HepG2 (cell line): Measurements from ENCODE around the gene E2F3. TPM values are rescaled to one million over a fixed set of nuclear protein-coding genes. Genes with fewer than 3 reads are reported as not detected.
A peak's percentile ranks its signal among the peaks of the same experiment; 100 is the strongest.

Experiments used
- ARHGAP35 ChIP-seq: sonication (generic); formaldehyde crosslinking; IDR thresholded peaks from 2 replicates; pipeline ENCODE4 v1.9.0; 2022; ENCODE audit warnings: mild to moderate bottlenecking, inconsistent platforms, moderate library complexity, missing genetic modification reagents, borderline replicate concordance
- HCFC1 ChIP-seq: fragments of 150-350 bp; IDR thresholded peaks from 2 replicates; pipeline ENCODE4 v1.6.1; 2014; ENCODE audit warnings: low read depth, low read length
- HDAC1 ChIP-seq: sonication (generic); formaldehyde crosslinking; IDR thresholded peaks from 2 replicates; pipeline ENCODE4 v1.5.1; 2020; ENCODE audit warnings: mild to moderate bottlenecking, missing genetic modification reagents
- HIC2 ChIP-seq: sonication (generic); formaldehyde crosslinking; IDR thresholded peaks from 2 replicates; pipeline ENCODE4 v1.9.0; 2022; ENCODE audit warnings: low read depth, missing genetic modification reagents
- MED13 ChIP-seq: sonication (generic); formaldehyde crosslinking; IDR thresholded peaks from 2 replicates; pipeline ENCODE4 v1.5.0; 2020; ENCODE audit warnings: missing genetic modification reagents
- SRSF4 ChIP-seq: fragments of 200-400 bp; formaldehyde crosslinking; IDR thresholded peaks from one replicate; pipeline ENCODE4 v1.6.1; 2018; ENCODE audit warnings: mild to moderate bottlenecking, low read depth, low read length, moderate library complexity; ENCODE audit not compliant: poor library complexity, severe bottlenecking
- TAF1 ChIP-seq: sonication (generic); formaldehyde crosslinking; IDR thresholded peaks from 2 replicates; pipeline ENCODE4 v1.4.0; 2020; ENCODE audit warnings: missing genetic modification reagents
- TAF15 ChIP-seq: fragments of 200-400 bp; formaldehyde crosslinking; IDR thresholded peaks from one replicate; pipeline ENCODE4 v1.6.1; 2018; ENCODE audit warnings: mild to moderate bottlenecking, low read depth, low read length; ENCODE audit not compliant: poor library complexity, severe bottlenecking
- ZBTB25 ChIP-seq: IDR thresholded peaks from 2 replicates; pipeline ENCODE4 v1.6.1; 2018; ENCODE audit warnings: missing genetic modification reagents
- ZMAT3 ChIP-seq: sonication (generic); formaldehyde crosslinking; conservative IDR thresholded peaks from 2 replicates; pipeline ENCODE4 v1.7.0; 2021; ENCODE audit warnings: missing genetic modification reagents
- ZNF333 ChIP-seq: sonication (generic); formaldehyde crosslinking; IDR thresholded peaks from 2 replicates; pipeline ENCODE4 v1.4.0; 2020; ENCODE audit warnings: mild to moderate bottlenecking, missing genetic modification reagents, borderline replicate concordance
- ZNF580 ChIP-seq: IDR thresholded peaks from 2 replicates; pipeline ENCODE4 v1.6.1; 2016; ENCODE audit warnings: low read depth, borderline replicate concordance
- ZNF639 ChIP-seq: conservative IDR thresholded peaks from 2 replicates; pipeline ENCODE4 v1.6.1; 2018; ENCODE audit warnings: missing genetic modification reagents
- ZNF773 ChIP-seq: sonication (generic); formaldehyde crosslinking; IDR thresholded peaks from 2 replicates; pipeline ENCODE4 v1.4.0; 2020; ENCODE audit warnings: missing genetic modification reagents, borderline replicate concordance
- ZNF775 ChIP-seq: sonication (generic); formaldehyde crosslinking; IDR thresholded peaks from 2 replicates; pipeline ENCODE4 v1.4.0; 2020; ENCODE audit warnings: missing genetic modification reagents, mild to moderate bottlenecking, moderate library complexity, borderline replicate concordance
- ZSCAN20 ChIP-seq: sonication (generic); formaldehyde crosslinking; IDR thresholded peaks from 2 replicates; pipeline ENCODE4 v1.4.0; 2020; ENCODE audit warnings: missing genetic modification reagents, mild to moderate bottlenecking, borderline replicate concordance
- polyA plus RNA-seq, 8 experiments: library from polyadenylated mRNA; depleted of rRNA in 3 of 8; stranded (reverse) in 7 of 8; unstranded in 1 of 8; fragments of >200 nt; fragmentation: Illumina TruSeq in 4 of 8; extraction: Trizol in 4 of 8; gene quantifications; 2 replicates each; pipeline versions ENCODE4 v1.2.1 to v1.2.3, GENCODE V29; 2011 to 2016; ENCODE audit warnings: low read depth in 4 of 8, missing spikeins in 1 of 8, mixed read lengths in 1 of 8; ENCODE audit not compliant: insufficient read depth in 1 of 8
- total RNA-seq, 5 experiments: library from RNA; depleted of rRNA; stranded (reverse); fragments of >200 nt; fragmentation: Illumina TruSeq; extraction: Trizol; gene quantifications; 2 replicates each; pipeline ENCODE4 v1.2.3, GENCODE V29; 2016; ENCODE audit warnings: low read depth in 1 of 5
- TF ChIP-seq, protein P1 (sequence below): sonication (generic); formaldehyde crosslinking; IDR thresholded peaks from 2 replicates; pipeline ENCODE4 v1.9.0; 2021; ENCODE audit warnings: missing genetic modification reagents, mild to moderate bottlenecking, borderline replicate concordance
- TF ChIP-seq, protein P2 (sequence below): sonication (generic); formaldehyde crosslinking; IDR thresholded peaks from 2 replicates; pipeline ENCODE4 v1.4.0; 2020; ENCODE audit warnings: missing genetic modification reagents, borderline replicate concordance

The E2F3 gene
- total and polyA plus RNA-seq, 2 of the 13 experiments (the other 11 are each of a cell fraction or from before 2014, with no cell fraction given) = 8.5 to 12.7 TPM

DNA sequence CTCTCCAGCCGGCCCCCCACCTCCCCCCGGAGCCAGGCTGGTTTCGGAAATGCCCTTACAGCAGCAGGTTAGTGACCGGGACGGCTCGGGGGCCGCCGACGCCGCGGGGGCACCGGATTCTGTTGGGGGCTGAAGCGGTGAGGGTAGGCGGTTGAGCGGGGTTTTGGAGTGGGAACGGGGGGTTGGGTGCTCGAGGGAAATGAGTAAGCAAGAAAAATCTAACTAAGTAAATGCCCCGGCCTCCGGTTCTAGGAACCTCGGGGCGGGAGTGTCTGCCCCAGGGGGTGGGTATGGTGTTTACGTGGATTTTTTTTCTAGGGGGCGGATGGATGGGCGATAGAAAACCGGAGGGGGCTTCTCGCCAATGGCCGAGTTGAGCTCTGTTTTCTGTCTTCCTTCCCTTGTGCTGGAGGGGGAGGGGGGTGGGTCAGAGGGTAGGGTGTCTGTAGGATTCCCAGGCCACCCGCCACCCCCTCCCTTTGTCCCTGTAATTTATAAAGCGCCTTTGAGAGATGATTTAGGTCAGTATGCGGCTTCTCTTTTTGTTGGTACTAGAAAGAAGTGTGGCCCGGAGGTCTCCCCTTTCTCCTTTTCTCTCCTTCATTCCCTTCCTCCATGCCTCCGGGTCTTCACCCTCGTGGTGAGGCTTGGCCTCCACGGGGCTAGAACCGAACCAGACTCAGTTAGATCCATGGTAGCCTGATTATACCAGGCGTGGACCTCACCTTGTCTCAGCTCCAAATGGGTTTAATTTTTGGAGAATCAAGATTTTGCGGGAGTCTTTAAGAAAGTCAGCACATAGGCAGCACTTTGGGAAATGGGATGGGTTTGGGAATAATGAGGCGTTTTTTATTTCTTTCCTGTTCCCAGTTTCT lies 2.3 kb downstream of the E2F3 start (continued):
- TF ChIP-seq HIC2 (CRISPR knock-in tag) = no peak
- no peak for TF ChIP-seq SRSF4
- no peak for TF ChIP-seq TAF15
- no peak for TF ChIP-seq ZNF639 (CRISPR knock-in tag)
- no peak for TF ChIP-seq ZNF580 (CRISPR knock-in tag)
- TF ChIP-seq ZNF333 (CRISPR knock-in tag) = no peak
- TF ChIP-seq TAF1 = no peak
- no peak for TF ChIP-seq ZNF773 (CRISPR knock-in tag)
- no peak for TF ChIP-seq ZBTB25 (CRISPR knock-in tag)
- no peak for TF ChIP-seq HCFC1
- TF ChIP-seq, protein P1, sequence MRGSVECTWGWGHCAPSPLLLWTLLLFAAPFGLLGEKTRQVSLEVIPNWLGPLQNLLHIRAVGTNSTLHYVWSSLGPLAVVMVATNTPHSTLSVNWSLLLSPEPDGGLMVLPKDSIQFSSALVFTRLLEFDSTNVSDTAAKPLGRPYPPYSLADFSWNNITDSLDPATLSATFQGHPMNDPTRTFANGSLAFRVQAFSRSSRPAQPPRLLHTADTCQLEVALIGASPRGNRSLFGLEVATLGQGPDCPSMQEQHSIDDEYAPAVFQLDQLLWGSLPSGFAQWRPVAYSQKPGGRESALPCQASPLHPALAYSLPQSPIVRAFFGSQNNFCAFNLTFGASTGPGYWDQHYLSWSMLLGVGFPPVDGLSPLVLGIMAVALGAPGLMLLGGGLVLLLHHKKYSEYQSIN (CRISPR knock-in tag) = no peak
- no peak for TF ChIP-seq MED13 (CRISPR knock-in tag)
- TF ChIP-seq ZNF775 = no peak
- TF ChIP-seq ZMAT3 (CRISPR knock-in tag) = no peak
- peak; percentile 18; the same call in 1 of the 2 replicates for TF ChIP-seq HDAC1
- TF ChIP-seq, protein P2, sequence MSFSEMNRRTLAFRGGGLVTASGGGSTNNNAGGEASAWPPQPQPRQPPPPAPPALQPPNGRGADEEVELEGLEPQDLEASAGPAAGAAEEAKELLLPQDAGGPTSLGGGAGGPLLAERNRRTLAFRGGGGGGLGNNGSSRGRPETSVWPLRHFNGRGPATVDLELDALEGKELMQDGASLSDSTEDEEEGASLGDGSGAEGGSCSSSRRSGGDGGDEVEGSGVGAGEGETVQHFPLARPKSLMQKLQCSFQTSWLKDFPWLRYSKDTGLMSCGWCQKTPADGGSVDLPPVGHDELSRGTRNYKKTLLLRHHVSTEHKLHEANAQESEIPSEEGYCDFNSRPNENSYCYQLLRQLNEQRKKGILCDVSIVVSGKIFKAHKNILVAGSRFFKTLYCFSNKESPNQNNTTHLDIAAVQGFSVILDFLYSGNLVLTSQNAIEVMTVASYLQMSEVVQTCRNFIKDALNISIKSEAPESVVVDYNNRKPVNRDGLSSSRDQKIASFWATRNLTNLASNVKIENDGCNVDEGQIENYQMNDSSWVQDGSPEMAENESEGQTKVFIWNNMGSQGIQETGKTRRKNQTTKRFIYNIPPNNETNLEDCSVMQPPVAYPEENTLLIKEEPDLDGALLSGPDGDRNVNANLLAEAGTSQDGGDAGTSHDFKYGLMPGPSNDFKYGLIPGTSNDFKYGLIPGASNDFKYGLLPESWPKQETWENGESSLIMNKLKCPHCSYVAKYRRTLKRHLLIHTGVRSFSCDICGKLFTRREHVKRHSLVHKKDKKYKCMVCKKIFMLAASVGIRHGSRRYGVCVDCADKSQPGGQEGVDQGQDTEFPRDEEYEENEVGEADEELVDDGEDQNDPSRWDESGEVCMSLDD (CRISPR knock-in tag) = no peak
- no peak for TF ChIP-seq ZSCAN20 (CRISPR knock-in tag)
- no peak for TF ChIP-seq ARHGAP35 (CRISPR knock-in tag)
